ENCODE data around the gene EHMT2.
"Not testable (repeated sequence)": the region's sequence is repeated elsewhere in the genome, so short reads cannot be mapped to it uniquely, and the experiment has no call there.

EHMT2 gene

DNA sequence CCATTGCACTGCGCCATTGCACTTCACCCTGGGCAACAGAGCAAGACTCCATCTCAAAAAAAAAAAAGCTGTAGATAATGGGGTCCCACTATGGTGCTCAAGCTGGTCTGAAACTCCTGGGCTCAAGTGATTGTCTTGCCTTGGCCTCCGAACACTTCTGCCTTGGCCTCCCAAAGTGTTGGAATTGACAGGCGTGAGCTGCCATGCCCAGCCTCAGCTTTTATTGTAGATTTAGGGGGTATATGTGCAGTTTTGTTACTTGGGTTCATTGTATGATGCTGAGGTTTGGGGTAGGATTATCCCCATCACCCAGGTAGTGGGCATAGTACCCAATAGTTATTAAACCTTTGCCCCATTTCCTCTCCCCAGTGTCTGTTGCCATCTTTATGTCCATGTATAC lies 58.5 kb downstream of the EHMT2 start:
- peaks cover 8% of the 10 kb centered on the region for H3K27me3 Mint-ChIP-seq (ENCODE audit: low read depth, poor library complexity)
- peaks cover 42% of the 10 kb centered on the region for H3K4me1 Mint-ChIP-seq
- H3K9me3 Mint-ChIP-seq: no peaks in the 10 kb centered on the region
- no peak for DNase-seq
- TF ChIP-seq, protein P1, sequence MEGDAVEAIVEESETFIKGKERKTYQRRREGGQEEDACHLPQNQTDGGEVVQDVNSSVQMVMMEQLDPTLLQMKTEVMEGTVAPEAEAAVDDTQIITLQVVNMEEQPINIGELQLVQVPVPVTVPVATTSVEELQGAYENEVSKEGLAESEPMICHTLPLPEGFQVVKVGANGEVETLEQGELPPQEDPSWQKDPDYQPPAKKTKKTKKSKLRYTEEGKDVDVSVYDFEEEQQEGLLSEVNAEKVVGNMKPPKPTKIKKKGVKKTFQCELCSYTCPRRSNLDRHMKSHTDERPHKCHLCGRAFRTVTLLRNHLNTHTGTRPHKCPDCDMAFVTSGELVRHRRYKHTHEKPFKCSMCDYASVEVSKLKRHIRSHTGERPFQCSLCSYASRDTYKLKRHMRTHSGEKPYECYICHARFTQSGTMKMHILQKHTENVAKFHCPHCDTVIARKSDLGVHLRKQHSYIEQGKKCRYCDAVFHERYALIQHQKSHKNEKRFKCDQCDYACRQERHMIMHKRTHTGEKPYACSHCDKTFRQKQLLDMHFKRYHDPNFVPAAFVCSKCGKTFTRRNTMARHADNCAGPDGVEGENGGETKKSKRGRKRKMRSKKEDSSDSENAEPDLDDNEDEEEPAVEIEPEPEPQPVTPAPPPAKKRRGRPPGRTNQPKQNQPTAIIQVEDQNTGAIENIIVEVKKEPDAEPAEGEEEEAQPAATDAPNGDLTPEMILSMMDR (IDR thresholded peaks at IDR 0.05): no peak
- peaks cover 55% of the 10 kb centered on the region for H3K36me3 Mint-ChIP-seq (ENCODE audit: low read depth)
- peak overlapping the region; percentile 62 for H3K4me3 Mint-ChIP-seq
- no peak overlapping the region for H3K27ac Mint-ChIP-seq

DNA sequence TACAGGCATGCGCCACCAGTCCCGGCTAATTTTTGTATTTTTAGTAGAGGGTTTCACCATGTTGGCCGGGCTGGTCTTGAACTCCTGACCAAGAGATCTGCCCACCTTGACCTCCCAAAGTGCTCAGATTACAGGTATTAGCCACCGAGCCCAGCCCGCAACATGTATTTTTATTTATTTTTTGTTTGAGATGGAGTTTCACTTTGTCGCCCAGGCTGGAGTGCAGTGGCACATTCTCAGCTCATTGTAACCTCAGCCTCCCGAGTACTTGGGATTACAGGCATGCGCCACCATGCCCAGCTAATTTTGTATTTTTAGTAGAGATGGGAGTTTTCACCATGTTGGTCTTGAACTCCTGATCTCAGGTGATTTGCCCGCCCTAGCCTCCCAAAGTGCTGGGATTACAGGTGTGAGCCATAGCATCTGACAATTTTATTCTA lies 59.4 kb downstream of the EHMT2 start:
- DNase-seq; H3K27me3 Mint-ChIP-seq (ENCODE audit: low read depth, poor library complexity); H3K27ac Mint-ChIP-seq; H3K9me3 Mint-ChIP-seq: not testable (repeated sequence)
- Mint-ChIP-seq H3K4me3 (peak overlapping the region; percentile 99), H3K4me1 (peaks cover 42% of the 10 kb centered on the region), H3K36me3 (ENCODE audit: low read depth) (peaks cover 55% of the 10 kb centered on the region)

DNA sequence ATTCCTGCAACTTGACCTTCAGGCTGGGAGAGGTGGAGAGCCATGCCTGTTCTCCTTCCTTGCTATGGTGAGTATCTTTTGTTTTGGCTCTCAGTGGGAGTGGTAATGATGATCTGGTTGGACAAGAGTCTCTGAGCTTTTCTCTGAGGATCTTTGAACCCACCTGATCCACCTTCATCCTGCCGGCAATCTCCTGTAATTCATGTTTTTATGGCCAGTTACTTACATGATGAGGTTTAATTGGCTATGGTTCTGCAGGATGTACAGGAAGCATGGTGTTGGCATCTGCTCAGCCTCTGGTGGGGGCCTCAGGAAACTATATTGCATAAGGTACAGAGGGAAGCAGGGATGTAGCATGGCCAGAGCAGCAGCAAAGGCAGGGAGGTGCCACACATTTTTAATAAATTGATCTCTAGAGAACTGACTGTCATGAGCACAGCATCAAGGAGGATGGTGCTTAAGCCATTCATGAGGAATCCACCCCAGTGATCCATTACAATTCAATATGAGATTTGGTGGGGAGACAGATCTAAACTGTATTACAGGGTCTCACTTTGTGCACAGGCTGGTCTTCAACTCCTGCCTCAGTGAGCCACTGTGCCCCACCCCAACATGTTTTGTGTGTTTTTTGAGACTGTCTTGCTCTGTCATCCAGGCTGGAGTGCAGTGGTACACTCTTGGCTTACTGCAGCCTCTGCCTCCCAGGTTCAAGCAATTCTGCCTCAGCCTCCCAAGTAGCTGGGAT lies 60.0 kb downstream of the EHMT2 start:
- Mint-ChIP-seq H3K9me3 (no peaks in the 10 kb centered on the region), H3K4me1 (peaks cover 42% of the 10 kb centered on the region), H3K27me3 (ENCODE audit: low read depth, poor library complexity) (peaks cover 8% of the 10 kb centered on the region), H3K36me3 (ENCODE audit: low read depth) (peaks cover 55% of the 10 kb centered on the region), H3K27ac (peak overlapping the region; percentile 100), H3K4me3 (peak overlapping the region; percentile 99)
- no peak for DNase-seq
- TF ChIP-seq, protein P1 (IDR thresholded peaks at IDR 0.05): no peak

DNA sequence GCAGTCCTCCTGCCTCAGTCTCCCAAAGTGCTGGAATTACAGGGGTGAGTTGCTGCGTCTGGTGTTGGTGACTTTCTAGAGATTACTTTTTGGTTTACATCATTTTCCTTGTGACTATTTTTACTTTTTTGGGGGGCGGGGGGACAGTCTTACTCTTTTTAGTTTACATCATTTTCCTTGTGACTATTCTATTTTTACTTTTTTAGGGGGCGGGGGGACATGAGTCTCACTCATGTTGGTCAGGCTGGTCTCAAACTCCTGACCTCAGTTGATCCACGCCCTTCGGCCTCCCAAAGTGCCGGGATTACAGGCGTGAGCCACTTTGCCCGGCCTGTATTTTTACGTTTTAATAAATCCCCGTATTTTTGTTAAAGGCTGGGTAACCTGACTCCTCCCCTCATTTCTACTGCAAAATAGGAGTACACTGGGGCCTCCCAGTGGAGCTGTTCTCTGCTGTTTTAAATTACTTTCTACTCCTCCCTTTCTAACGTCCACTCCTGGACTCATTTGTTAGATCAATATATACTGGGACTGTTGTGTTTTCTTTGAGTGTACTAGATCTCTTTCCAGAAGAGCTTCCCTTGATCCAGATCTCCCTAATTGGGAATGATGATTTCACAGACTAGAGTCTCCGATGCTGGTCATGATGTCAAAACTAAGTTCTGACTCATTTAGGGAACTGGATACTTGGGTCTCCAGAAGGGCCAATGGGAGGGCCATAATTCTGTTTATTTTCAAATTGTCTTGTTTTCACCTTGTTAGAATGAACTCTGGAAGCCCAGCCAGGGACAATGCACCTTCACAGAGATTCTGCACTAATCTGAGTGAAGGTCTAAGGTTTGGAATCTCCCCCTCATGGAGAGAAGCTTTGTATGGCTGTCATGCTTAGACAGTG lies 60.8 kb downstream of the EHMT2 start:
- Mint-ChIP-seq H3K4me1 (peaks cover 42% of the 10 kb centered on the region), H3K27ac (peak overlapping the region; percentile 100), H3K36me3 (ENCODE audit: low read depth) (peaks cover 55% of the 10 kb centered on the region), H3K27me3 (ENCODE audit: low read depth, poor library complexity) (peaks cover 8% of the 10 kb centered on the region), H3K4me3 (peak overlapping the region; percentile 99), H3K9me3 (no peaks in the 10 kb centered on the region)
- DNase-seq: no peak
- TF ChIP-seq, protein P1 (IDR thresholded peaks at IDR 0.05): no peak

DNA sequence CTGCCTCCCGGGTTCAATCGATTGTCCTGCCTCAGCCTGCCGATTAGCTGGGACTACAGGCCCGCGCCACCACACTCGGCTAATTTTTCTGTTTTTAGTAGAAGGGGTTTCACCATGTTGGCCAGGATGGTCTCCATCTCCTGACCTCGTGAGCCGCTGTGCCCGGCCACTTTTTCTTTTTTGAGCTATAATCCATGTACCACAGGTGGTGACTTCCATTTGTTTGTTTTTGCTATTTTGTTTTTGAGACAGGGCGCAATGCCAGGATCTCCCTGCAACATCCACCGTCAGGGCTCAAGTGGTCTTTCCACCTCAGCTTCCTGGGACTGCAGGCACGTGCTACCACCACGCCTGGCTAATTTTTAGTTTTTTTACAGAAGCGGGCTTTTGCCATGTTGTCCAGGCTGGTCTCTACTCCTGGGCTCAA lies 61.4 kb downstream of the EHMT2 start:
- Mint-ChIP-seq H3K4me3 (peak overlapping the region; percentile 99), H3K27me3 (ENCODE audit: low read depth, poor library complexity) (peaks cover 8% of the 10 kb centered on the region), H3K36me3 (ENCODE audit: low read depth) (peaks cover 49% of the 10 kb centered on the region), H3K9me3 (no peaks in the 10 kb centered on the region), H3K4me1 (peaks cover 43% of the 10 kb centered on the region), H3K27ac (peak overlapping the region; percentile 100)
- TF ChIP-seq, protein P1 (IDR thresholded peaks at IDR 0.05): no peak
- DNase-seq: no peak

Measured in nephron progenitor cell (in vitro differentiated cells).